LNCaP clone FGC (cell line): ENCODE data around the gene ICAM4.

Source experiments
- DNase-seq: peaks from one replicate; pipeline ENCODE4 v3.0.0-alpha.2; 2011; ENCODE audit warnings: low read depth
- H3K4me3 ChIP-seq: 2 replicates; pipeline ENCODE4 v1.5.1; 2011; ENCODE audit warnings: mild to moderate bottlenecking, low read depth, low read length, control low read depth
- CTCF ChIP-seq: IDR thresholded peaks from 2 replicates; pipeline ENCODE4 v1.5.1; 2012; ENCODE audit warnings: mild to moderate bottlenecking; ENCODE audit not compliant: control insufficient read depth, insufficient read depth; ENCODE audit errors: extremely low read depth

Gene ICAM4

GRCh38 chr19:10246511-10246910, 40.2 kb upstream of the ICAM4 start:
- TF ChIP-seq CTCF: no peak
- DNase-seq: no peak
- no peak overlapping the region for H3K4me3 ChIP-seq

GRCh38 chr19:10251792-10252694, 34.7 kb upstream of the ICAM4 start, which contains the start of gene MRPL4:
MRPL4 (plus strand) TSS chr19:10252214; CDS start chr19:10252254, 40 bp downstream.
- H3K4me3 ChIP-seq: peak within 1 kb of the TSS; percentile 89
- DNase-seq: peak; percentile 98
- TF ChIP-seq CTCF: no peak

GRCh38 chr19:10252707-10253106, 34.0 kb upstream of the ICAM4 start:
- TF ChIP-seq CTCF: no peak
- DNase-seq: no peak
- H3K4me3 ChIP-seq: peak overlapping the region; percentile 89

- no peak overlapping the region for H3K4me3 ChIP-seq
- no peak for DNase-seq
- no peak for TF ChIP-seq CTCF
Observed at GRCh38 chr19:10254244-10254643, 32.5 kb upstream of the ICAM4 start.

GRCh38 chr19:10255358-10255757, 31.4 kb upstream of the ICAM4 start:
- TF ChIP-seq CTCF: no peak

GRCh38 chr19:10256551-10256950, 30.2 kb upstream of the ICAM4 start:
- no peak for DNase-seq
- no peak overlapping the region for H3K4me3 ChIP-seq
- TF ChIP-seq CTCF: no peak

More at GRCh38 chr19:10255358-10255757, 31.4 kb upstream of the ICAM4 start:
- no peak for DNase-seq
- H3K4me3 ChIP-seq: no peak overlapping the region
